ENCODE results near the gene BCL6.
A peak's percentile ranks its signal among the peaks of the same experiment; 100 is the strongest.

Gene BCL6

GRCh38 chr3:187745201-187746058 lies at the start of gene BCL6:
Gene BCL6 (minus strand): TSS chr3:187745468. CDS start chr3:187733693, 11,775 bp downstream.
- H3K9ac ChIP-seq (ENCODE audit: low read length), result peak within 1 kb of the TSS; percentile 82
- H3K36me3 ChIP-seq (ENCODE audit: insufficient read depth, low read length), result peaks cover 44% of the 10 kb centered on the region
- peak within 1 kb of the TSS; percentile 77 for H3K4me3 ChIP-seq (ENCODE audit: low read depth, low read length, poor library complexity, severe bottlenecking)
- H3K9me3 ChIP-seq (ENCODE audit: low read length), result no peaks in the 10 kb centered on the region
- H3K4me1 ChIP-seq (ENCODE audit: insufficient read depth, low read length, severe bottlenecking), result peaks cover 69% of the 10 kb centered on the region
- no peaks in the 10 kb centered on the region for H4K20me1 ChIP-seq (ENCODE audit: insufficient read depth, low read length)
- H3K79me2 ChIP-seq (ENCODE audit: insufficient read depth, low read length), result peaks cover 59% of the 10 kb centered on the region
- H3K9me2 ChIP-seq (ENCODE audit: low read depth, low read length), result no peaks in the 10 kb centered on the region
- H3K27ac ChIP-seq (ENCODE audit: low read depth, low read length, poor library complexity, severe bottlenecking), result peak within 1 kb of the TSS; percentile 93
- H3K4me2 ChIP-seq (ENCODE audit: low read length), result peak within 1 kb of the TSS; percentile 83
- H2AFZ ChIP-seq (ENCODE audit: low read length), result no peak within 1 kb of the TSS
- no peak for TF ChIP-seq CTCF (IDR thresholded peaks at IDR 0.05; ENCODE audit: low read length)
- no peak for TF ChIP-seq EZH2 (IDR thresholded peaks at IDR 0.05; ENCODE audit: borderline replicate concordance, low read length)
- H3F3A ChIP-seq (ENCODE audit: insufficient read depth, low read length), result peaks cover 20% of the 10 kb centered on the region
- H3K27me3 ChIP-seq (ENCODE audit: insufficient read depth, low read length), result no peaks in the 10 kb centered on the region

GRCh38 chr3:187794731-187795130 lies 49.5 kb upstream of the BCL6 start:
- H3K4me3 ChIP-seq (ENCODE audit: low read depth, low read length, poor library complexity, severe bottlenecking), result no peak overlapping the region

GRCh38 chr3:187793618-187794017 lies 48.4 kb upstream of the BCL6 start:
- Histone ChIP-seq H3K36me3 (ENCODE audit: insufficient read depth, low read length) (no peaks in the 10 kb centered on the region; the same call in 1 of the 2 replicates), H2AFZ (ENCODE audit: low read length) (no peak overlapping the region), H3K4me3 (ENCODE audit: low read depth, low read length, poor library complexity, severe bottlenecking) (no peak overlapping the region), H3K9me2 (ENCODE audit: low read depth, low read length) (no peaks in the 10 kb centered on the region), H3K27ac (ENCODE audit: low read depth, low read length, poor library complexity, severe bottlenecking) (no peak overlapping the region), H3F3A (ENCODE audit: insufficient read depth, low read length) (no peaks in the 10 kb centered on the region), H3K9me3 (ENCODE audit: low read length) (no peaks in the 10 kb centered on the region), H4K20me1 (ENCODE audit: insufficient read depth, low read length) (no peaks in the 10 kb centered on the region), H3K27me3 (ENCODE audit: insufficient read depth, low read length) (no peaks in the 10 kb centered on the region), H3K4me1 (ENCODE audit: insufficient read depth, low read length, severe bottlenecking) (peaks cover 21% of the 10 kb centered on the region), H3K79me2 (ENCODE audit: insufficient read depth, low read length) (no peaks in the 10 kb centered on the region), H3K9ac (ENCODE audit: low read length) (no peak overlapping the region), H3K4me2 (ENCODE audit: low read length) (no peak overlapping the region)
- TF ChIP-seq CTCF (IDR thresholded peaks at IDR 0.05; ENCODE audit: low read length), result no peak
- no peak for TF ChIP-seq EZH2 (IDR thresholded peaks at IDR 0.05; ENCODE audit: borderline replicate concordance, low read length)

More at GRCh38 chr3:187794731-187795130, 49.5 kb upstream of the BCL6 start:
- no peak overlapping the region for H3K4me2 ChIP-seq (ENCODE audit: low read length)
- no peaks in the 10 kb centered on the region for H4K20me1 ChIP-seq (ENCODE audit: insufficient read depth, low read length)
- H3K36me3 ChIP-seq (ENCODE audit: insufficient read depth, low read length), result no peaks in the 10 kb centered on the region; the same call in 1 of the 2 replicates
- H3K9ac ChIP-seq (ENCODE audit: low read length), result no peak overlapping the region
- H3F3A ChIP-seq (ENCODE audit: insufficient read depth, low read length), result no peaks in the 10 kb centered on the region
- no peaks in the 10 kb centered on the region for H3K27me3 ChIP-seq (ENCODE audit: insufficient read depth, low read length)
- H3K9me3 ChIP-seq (ENCODE audit: low read length), result no peaks in the 10 kb centered on the region
- no peak for TF ChIP-seq CTCF (IDR thresholded peaks at IDR 0.05; ENCODE audit: low read length)
- no peak for TF ChIP-seq EZH2 (IDR thresholded peaks at IDR 0.05; ENCODE audit: borderline replicate concordance, low read length)
- no peaks in the 10 kb centered on the region for H3K79me2 ChIP-seq (ENCODE audit: insufficient read depth, low read length)
- no peak overlapping the region for H3K27ac ChIP-seq (ENCODE audit: low read depth, low read length, poor library complexity, severe bottlenecking)
- H3K4me1 ChIP-seq (ENCODE audit: insufficient read depth, low read length, severe bottlenecking), result peaks cover 24% of the 10 kb centered on the region
- no peaks in the 10 kb centered on the region for H3K9me2 ChIP-seq (ENCODE audit: low read depth, low read length)
- H2AFZ ChIP-seq (ENCODE audit: low read length), result no peak overlapping the region
